Nephron (organoid): ENCODE data around the gene MT1M.

Source experiments
- H3K27ac Mint-ChIP-seq, 3 experiments: 2 replicates each; pipeline ENCODE4 v1.8.0; 2020; ENCODE audit warnings: mixed read lengths in 3 of 3, mild to moderate bottlenecking in 2 of 3, moderate library complexity in 1 of 3
- H3K27me3 Mint-ChIP-seq: 2 replicates; pipeline ENCODE4 v1.8.0; 2021; ENCODE audit warnings: low read depth, mild to moderate bottlenecking, moderate library complexity, mixed read lengths
- H3K36me3 Mint-ChIP-seq: 2 replicates; pipeline ENCODE4 v1.8.0; 2020; ENCODE audit warnings: low read depth, mixed read lengths
- H3K4me1 Mint-ChIP-seq: 2 replicates; pipeline ENCODE4 v1.8.0; 2020; ENCODE audit warnings: mixed read lengths
- H3K4me3 Mint-ChIP-seq, 3 experiments: 2 replicates each; pipeline ENCODE4 v1.8.0; 2020; ENCODE audit warnings: mild to moderate bottlenecking in 3 of 3, mixed read lengths in 3 of 3, moderate library complexity in 2 of 3
- H3K9me3 Mint-ChIP-seq: 2 replicates; pipeline ENCODE4 v1.8.0; 2020; ENCODE audit warnings: mixed read lengths
- CTCF ChIP-seq, 3 experiments: fragments of 200-600 bp; sonication (generic); IDR thresholded peaks; one replicate each; pipeline ENCODE4 v1.5.0; 2021; ENCODE audit warnings: antibody characterized with exemption in 3 of 3; ENCODE audit not compliant: unreplicated experiment in 3 of 3

The MT1M gene

GRCh38 chr16:56623637-56624036, 8.8 kb upstream of the MT1M start:
- Mint-ChIP-seq H3K27ac (no peak overlapping the region), H3K4me3 (no peak overlapping the region), H3K4me1 (peaks cover 5% of the 10 kb centered on the region), H3K36me3 (no peaks in the 10 kb centered on the region), H3K9me3 (no peaks in the 10 kb centered on the region), H3K27me3 (peaks cover 94% of the 10 kb centered on the region)
- no peak for TF ChIP-seq CTCF (IDR thresholded peaks at IDR 0.05; ENCODE audit: unreplicated experiment in 3 of 3)

- no peak for TF ChIP-seq CTCF (IDR thresholded peaks at IDR 0.05; ENCODE audit: unreplicated experiment in 3 of 3)
- Mint-ChIP-seq H3K27me3 (peaks cover 94% of the 10 kb centered on the region), H3K36me3 (no peaks in the 10 kb centered on the region)
These were observed 7.1 kb upstream of the MT1M start, which contains the start of gene MT1E for GRCh38 chr16:56625140-56625942. Gene MT1E (plus strand): TSS chr16:56625781. CDS start chr16:56625852, 71 bp downstream.

GRCh38 chr16:56625943-56626654, 6.4 kb upstream of the MT1M start:
- Mint-ChIP-seq H3K4me3 (peak overlapping the region; percentile 84 to 88 (median 87)), H3K27ac (peak overlapping the region in 2 of 3 experiments; percentile 14 to 83), H3K9me3 (no peaks in the 10 kb centered on the region), H3K4me1 (peaks cover 5% of the 10 kb centered on the region), H3K36me3 (no peaks in the 10 kb centered on the region), H3K27me3 (peaks cover 95% of the 10 kb centered on the region)
- no peak for TF ChIP-seq CTCF (IDR thresholded peaks at IDR 0.05; ENCODE audit: unreplicated experiment in 3 of 3)

More at GRCh38 chr16:56625140-56625942, 7.1 kb upstream of the MT1M start, which contains the start of gene MT1E:
- peaks cover 5% of the 10 kb centered on the region for H3K4me1 Mint-ChIP-seq
- no peaks in the 10 kb centered on the region for H3K9me3 Mint-ChIP-seq
- H3K27ac Mint-ChIP-seq: peak within 1 kb of the TSS; percentile 13 to 92 (median 83)
- peak within 1 kb of the TSS; percentile 87 to 93 (median 89) for H3K4me3 Mint-ChIP-seq

- Mint-ChIP-seq H3K27me3 (peaks cover 95% of the 10 kb centered on the region), H3K4me3 (peak overlapping the region; percentile 65 to 88 (median 84)), H3K27ac (peak overlapping the region in 2 of 3 experiments; percentile 50 to 56), H3K36me3 (no peaks in the 10 kb centered on the region), H3K4me1 (peaks cover 5% of the 10 kb centered on the region), H3K9me3 (no peaks in the 10 kb centered on the region)
- TF ChIP-seq CTCF (IDR thresholded peaks at IDR 0.05; ENCODE audit: unreplicated experiment in 3 of 3): no peak
These were observed 5.8 kb upstream of the MT1M start for GRCh38 chr16:56626685-56627084.

- TF ChIP-seq CTCF (IDR thresholded peaks at IDR 0.05; ENCODE audit: unreplicated experiment in 3 of 3): no peak
- no peaks in the 10 kb centered on the region for H3K36me3 Mint-ChIP-seq
- H3K4me1 Mint-ChIP-seq: peaks cover 5% of the 10 kb centered on the region
- H3K9me3 Mint-ChIP-seq: no peaks in the 10 kb centered on the region
- no peak overlapping the region for H3K4me3 Mint-ChIP-seq
- H3K27me3 Mint-ChIP-seq: peaks cover 95% of the 10 kb centered on the region
- no peak overlapping the region for H3K27ac Mint-ChIP-seq
These were observed 3.7 kb upstream of the MT1M start for GRCh38 chr16:56628486-56629350.
